ENCODE measurements around the gene BAIAP2. TPM values are rescaled to one million over a fixed set of nuclear protein-coding genes. Genes with fewer than 3 reads are reported as not detected.

BAIAP2 gene
- total and polyA plus RNA-seq, 5 donors = 20.5 to 39.5 (median 32.8) TPM

GRCh38 chr17:81064678-81065475, 29.9 kb downstream of the BAIAP2 start:
- H3K4me1 ChIP-seq (ENCODE audit: control insufficient read depth, insufficient read depth, low read length) = peaks cover 7% of the 10 kb centered on the region
- 66% methylated on average over 19 of the region's 19 CpGs for WGBS
- intact Hi-C loops (cut with DNase I) = no loop called here
- no peaks in the 10 kb centered on the region for H3K9me3 ChIP-seq (ENCODE audit: control insufficient read depth, low read length)
- H3K27ac ChIP-seq (ENCODE audit: low read length) = no peak overlapping the region
- peak; percentile 70 to 82 (median 77) for DNase-seq
- ATAC-seq = peak; percentile 5 to 75
- H3K4me3 ChIP-seq (ENCODE audit: low read length) = no peak overlapping the region
- no peaks in the 10 kb centered on the region for H3K27me3 ChIP-seq (ENCODE audit: control insufficient read depth, insufficient read depth)

DNA sequence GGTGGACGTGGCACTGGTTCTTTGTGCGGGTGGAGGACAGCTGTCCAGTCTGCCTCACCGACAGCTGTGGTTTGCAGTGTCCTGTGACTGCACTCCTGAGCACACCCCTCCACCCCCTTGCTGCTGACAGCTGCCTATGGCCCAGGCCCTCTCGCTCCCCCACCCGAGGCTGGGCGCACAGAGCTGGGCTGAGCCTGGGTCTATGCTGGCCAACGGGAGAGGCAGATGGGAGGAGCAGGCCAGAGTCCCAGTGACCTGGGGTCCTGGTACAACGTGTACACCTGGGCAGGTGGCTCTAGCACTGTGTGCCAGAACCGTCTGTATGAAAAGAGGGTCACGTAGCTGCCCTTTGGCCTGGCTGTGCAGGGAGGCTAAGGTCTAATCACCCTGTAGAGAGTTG, 30.5 kb downstream of the BAIAP2 start:
- Histone ChIP-seq H3K4me3 (ENCODE audit: low read length) (no peak overlapping the region), H3K27me3 (ENCODE audit: control insufficient read depth, insufficient read depth) (no peaks in the 10 kb centered on the region), H3K4me1 (ENCODE audit: control insufficient read depth, insufficient read depth, low read length) (peaks cover 7% of the 10 kb centered on the region), H3K9me3 (ENCODE audit: control insufficient read depth, low read length) (no peaks in the 10 kb centered on the region), H3K27ac (ENCODE audit: low read length) (no peak overlapping the region)
- DNase-seq = peak in 1 of 3 donors; percentile 37
- intact Hi-C loops (cut with DNase I) = no loop called here
- peak in 1 of 2 donors; percentile 10 for ATAC-seq
- 81% methylated on average over 10 of the region's 10 CpGs for WGBS

- Histone ChIP-seq H3K27ac (ENCODE audit: low read length) (no peak overlapping the region), H3K4me3 (ENCODE audit: low read length) (no peak overlapping the region), H3K9me3 (ENCODE audit: control insufficient read depth, low read length) (no peaks in the 10 kb centered on the region), H3K4me1 (ENCODE audit: control insufficient read depth, insufficient read depth, low read length) (peaks cover 7% of the 10 kb centered on the region), H3K27me3 (ENCODE audit: control insufficient read depth, insufficient read depth) (no peaks in the 10 kb centered on the region)
- no peak for ATAC-seq
- DNase-seq = no peak
- intact Hi-C loops (cut with DNase I) = no loop called here
- WGBS = 96% methylated on average over 9 of the region's 9 CpGs
These were observed 31.1 kb downstream of the BAIAP2 start for GRCh38 chr17:81066072-81066471.

- Histone ChIP-seq H3K27me3 (ENCODE audit: control insufficient read depth, insufficient read depth) (no peaks in the 10 kb centered on the region), H3K9me3 (ENCODE audit: control insufficient read depth, low read length) (no peaks in the 10 kb centered on the region), H3K4me1 (ENCODE audit: control insufficient read depth, insufficient read depth, low read length) (peaks cover 7% of the 10 kb centered on the region), H3K27ac (ENCODE audit: low read length) (no peak overlapping the region), H3K4me3 (ENCODE audit: low read length) (no peak overlapping the region)
- DNase-seq = no peak
- intact Hi-C loops (cut with DNase I) = no loop called here
- ATAC-seq = no peak
- 91% methylated on average over 16 of the region's 16 CpGs for WGBS
These were observed 31.9 kb downstream of the BAIAP2 start for GRCh38 chr17:81066771-81067315.

DNA sequence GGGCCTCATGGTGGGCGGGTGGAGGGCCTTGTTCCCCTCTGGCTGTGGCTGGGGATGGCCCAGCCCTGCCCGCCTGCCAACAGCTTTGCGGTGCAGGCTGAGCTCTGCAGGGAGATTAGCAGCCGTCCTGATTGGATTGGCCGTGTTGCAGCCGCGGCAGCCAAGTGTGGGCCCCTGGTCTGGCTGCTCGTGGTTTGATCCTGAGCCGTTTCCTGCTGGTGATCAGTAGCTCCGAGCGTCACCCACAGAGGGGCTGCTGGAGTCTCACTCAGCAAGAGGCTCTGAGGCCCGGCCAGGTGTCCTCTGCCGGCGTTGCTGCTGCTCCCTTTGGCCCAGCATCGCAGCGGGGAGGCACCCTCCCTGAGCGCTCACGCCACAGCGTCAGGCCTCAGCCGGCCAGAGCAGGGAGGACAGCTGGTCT, 32.5 kb downstream of the BAIAP2 start:
- DNase-seq = peak in 2 of 3 donors; percentile 60 to 71
- ATAC-seq = no peak
- no peak overlapping the region for H3K27ac ChIP-seq (ENCODE audit: low read length)
- peaks cover 7% of the 10 kb centered on the region for H3K4me1 ChIP-seq (ENCODE audit: control insufficient read depth, insufficient read depth, low read length)
- no peaks in the 10 kb centered on the region for H3K9me3 ChIP-seq (ENCODE audit: control insufficient read depth, low read length)
- H3K27me3 ChIP-seq (ENCODE audit: control insufficient read depth, insufficient read depth) = no peaks in the 10 kb centered on the region
- intact Hi-C loops (cut with DNase I) = no loop called here
- no peak overlapping the region for H3K4me3 ChIP-seq (ENCODE audit: low read length)
- WGBS = 61% methylated on average over 20 of the region's 20 CpGs

DNA sequence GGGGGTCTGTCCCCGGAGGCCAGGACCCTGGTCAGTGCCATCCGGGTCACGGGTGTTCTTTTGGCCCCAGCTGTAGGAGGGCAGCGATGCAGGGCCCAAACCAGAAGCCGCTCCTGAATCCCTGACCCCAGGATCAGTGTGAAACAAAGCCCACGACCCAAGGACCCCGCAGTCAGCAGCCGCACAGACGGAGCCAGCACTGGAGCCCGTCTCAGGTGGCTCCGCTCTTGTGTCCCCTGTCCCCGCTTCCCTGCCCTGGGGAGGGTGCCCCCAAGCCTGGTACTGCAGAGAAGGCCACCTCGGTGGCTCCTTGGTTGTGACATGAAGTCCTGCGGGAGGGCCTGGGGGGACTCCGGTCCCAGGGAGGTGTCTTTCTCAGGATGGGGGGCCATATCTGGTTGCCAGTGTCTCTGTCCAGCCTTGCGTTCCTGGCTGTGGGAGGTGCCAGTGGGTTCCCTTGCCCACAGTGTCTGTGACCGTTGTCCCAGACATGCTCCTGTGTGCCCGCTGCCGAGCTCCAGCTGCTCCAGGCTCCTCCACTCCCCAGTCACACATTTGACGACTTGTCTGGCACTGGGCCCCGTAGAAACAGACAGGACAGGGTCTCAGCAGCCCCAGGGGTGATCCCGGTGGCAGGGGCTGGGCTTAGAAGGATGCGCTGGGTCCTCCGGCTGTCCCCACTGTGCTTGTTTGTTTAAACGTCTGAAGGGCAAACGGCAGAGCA, 33.6 kb downstream of the BAIAP2 start:
- no peaks in the 10 kb centered on the region for H3K27me3 ChIP-seq (ENCODE audit: control insufficient read depth, insufficient read depth)
- DNase-seq = peak in 1 of 3 donors; percentile 40
- no peak overlapping the region for H3K27ac ChIP-seq (ENCODE audit: low read length)
- no peak overlapping the region for H3K4me3 ChIP-seq (ENCODE audit: low read length)
- WGBS = 90% methylated on average over 26 of the region's 26 CpGs
- H3K9me3 ChIP-seq (ENCODE audit: control insufficient read depth, low read length) = no peaks in the 10 kb centered on the region
- peaks cover 4% of the 10 kb centered on the region for H3K4me1 ChIP-seq (ENCODE audit: control insufficient read depth, insufficient read depth, low read length)
- intact Hi-C loops (cut with DNase I) = no loop called here
- ATAC-seq = no peak

GRCh38 chr17:81069135-81069645, 34.2 kb downstream of the BAIAP2 start:
- no peak overlapping the region for H3K4me3 ChIP-seq (ENCODE audit: low read length)
- no peaks in the 10 kb centered on the region for H3K9me3 ChIP-seq (ENCODE audit: control insufficient read depth, low read length)
- no peaks in the 10 kb centered on the region for H3K27me3 ChIP-seq (ENCODE audit: control insufficient read depth, insufficient read depth)
- no peaks in the 10 kb centered on the region for H3K4me1 ChIP-seq (ENCODE audit: control insufficient read depth, insufficient read depth, low read length)
- DNase-seq (peak in 2 of 3 donors; percentile 65 to 70), ATAC-seq (peak in 1 of 2 donors; percentile 34)
- no peak overlapping the region for H3K27ac ChIP-seq (ENCODE audit: low read length)
- intact Hi-C loops (cut with DNase I) = no loop called here
- 93% methylated on average over 23 of the region's 23 CpGs for WGBS

DNA sequence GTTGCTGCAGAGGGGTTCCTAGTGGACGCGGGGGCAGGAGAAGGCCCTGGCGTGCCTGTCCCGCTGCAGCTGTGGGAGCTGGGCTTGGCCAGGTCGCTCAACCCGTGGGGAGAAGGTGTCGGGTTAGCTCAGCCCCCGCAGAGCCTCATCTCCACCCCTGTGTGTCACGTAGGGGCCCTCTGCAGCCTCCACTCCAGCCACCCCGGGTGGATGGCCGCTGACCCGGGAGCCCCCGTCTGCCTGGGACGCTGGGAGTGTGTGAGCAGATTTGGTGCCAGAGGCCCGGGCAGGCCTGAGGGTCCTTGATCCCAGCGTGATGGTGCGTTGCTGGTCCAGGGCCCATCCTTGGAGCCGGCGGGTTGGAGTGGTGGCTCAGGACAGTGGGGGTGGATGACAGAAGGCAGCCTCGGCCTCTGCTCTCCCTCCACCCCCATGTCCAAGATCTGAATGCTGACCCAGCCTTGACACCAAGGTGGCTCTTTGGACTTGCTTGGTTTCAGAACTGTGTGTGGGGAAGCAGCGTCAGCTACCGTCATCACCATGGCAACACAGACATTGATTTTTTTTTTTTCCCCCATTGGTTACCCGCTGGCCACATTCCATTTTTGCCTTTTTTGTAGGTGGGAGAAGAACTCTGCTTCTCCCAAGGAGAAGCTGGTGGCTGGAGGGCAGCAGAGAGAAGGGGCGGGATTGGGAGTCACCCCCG, 35.7 kb downstream of the BAIAP2 start:
- Histone ChIP-seq H3K27me3 (ENCODE audit: control insufficient read depth, insufficient read depth) (no peaks in the 10 kb centered on the region), H3K27ac (ENCODE audit: low read length) (no peak overlapping the region), H3K4me3 (ENCODE audit: low read length) (no peak overlapping the region), H3K4me1 (ENCODE audit: control insufficient read depth, insufficient read depth, low read length) (no peaks in the 10 kb centered on the region), H3K9me3 (ENCODE audit: control insufficient read depth, low read length) (no peaks in the 10 kb centered on the region)
- intact Hi-C loops (cut with DNase I) = no loop called here
- ATAC-seq = no peak
- DNase-seq = peak in 1 of 3 donors; percentile 37
- 90% methylated on average over 25 of the region's 25 CpGs for WGBS

DNA sequence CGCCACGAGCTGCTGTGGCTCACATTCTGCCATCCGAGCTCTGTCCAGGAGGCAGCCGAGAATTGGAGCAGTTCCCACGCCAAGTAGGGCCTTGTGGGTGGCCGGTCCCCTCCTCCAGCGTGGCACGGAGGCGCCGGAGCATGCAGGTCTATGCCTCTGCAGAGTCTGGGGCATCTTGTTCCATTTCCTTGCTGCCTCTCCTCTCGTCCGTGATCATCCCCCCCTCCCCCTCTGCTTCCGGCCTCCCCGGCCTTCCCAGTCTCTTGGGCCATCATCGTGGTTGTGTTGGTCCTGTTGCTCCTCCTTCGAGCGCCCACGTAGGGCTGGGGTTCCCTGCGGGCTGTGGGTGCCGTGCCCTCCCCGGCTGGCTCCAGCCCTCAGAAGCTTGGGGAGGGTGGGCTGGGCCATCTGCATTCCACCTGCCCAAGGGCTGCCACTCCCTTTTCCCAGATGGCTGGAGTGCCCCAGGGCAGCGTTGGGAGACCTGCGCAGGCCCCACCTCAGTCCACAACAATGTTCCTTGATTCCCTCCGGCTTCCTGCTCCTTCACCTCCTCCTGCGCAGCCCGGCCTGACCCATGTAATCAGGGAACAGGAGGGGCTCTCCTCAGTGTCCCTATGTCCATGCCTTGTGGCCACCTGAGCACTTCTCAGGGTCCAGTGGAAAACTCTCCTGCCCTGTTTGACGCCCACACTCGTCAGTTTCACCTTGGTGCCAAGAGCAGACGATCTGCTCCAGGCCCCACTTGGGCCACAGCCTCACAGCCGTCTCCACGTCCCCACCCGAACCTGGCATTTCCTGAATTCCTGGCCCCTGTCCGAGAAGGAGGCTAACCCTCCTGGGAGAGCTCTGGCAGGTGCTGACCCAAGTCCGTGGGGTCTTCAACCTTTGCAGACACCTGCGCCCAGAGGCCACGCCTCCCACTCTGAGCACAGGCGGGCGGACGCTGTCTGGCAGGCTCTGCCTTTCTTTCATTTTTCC, 37.1 kb downstream of the BAIAP2 start:
- intact Hi-C loops (cut with DNase I) = no loop called here
- DNase-seq = peak in 1 of 3 donors; percentile 43
- Histone ChIP-seq H3K4me1 (ENCODE audit: control insufficient read depth, insufficient read depth, low read length) (no peaks in the 10 kb centered on the region), H3K9me3 (ENCODE audit: control insufficient read depth, low read length) (no peaks in the 10 kb centered on the region), H3K27ac (ENCODE audit: low read length) (no peak overlapping the region), H3K27me3 (ENCODE audit: control insufficient read depth, insufficient read depth) (no peaks in the 10 kb centered on the region), H3K4me3 (ENCODE audit: low read length) (no peak overlapping the region)
- 83% methylated on average over 39 of the region's 39 CpGs for WGBS
- no peak for ATAC-seq
